SK-N-SH (cell line): Measurements from ENCODE around the gene CCR5AS.

Experiments
- CTCF ChIA-PET: fragments of 300-600, 350-600 bp; formaldehyde crosslinking; extraction: SDS; loops from one replicate; lab custom pipeline; 2021; lab: Yijun Ruan, JAX
- POLR2A ChIA-PET: fragments of 350-600 bp; sonication (Branson Sonifier 250); formaldehyde crosslinking; extraction: SDS; loops from one replicate; lab custom pipeline; 2020; ENCODE audit warnings: antibody characterized with exemption, inconsistent platforms; lab: Yijun Ruan, JAX
- DNase-seq: peaks from one replicate; pipeline ENCODE4 v3.0.0; 2012
- H2AFZ ChIP-seq: fragments of 200-600 bp; sonication (generic); 2 replicates; pipeline ENCODE4 v1.8.1; 2016; ENCODE audit warnings: antibody characterized with exemption, mild to moderate bottlenecking, low read depth
- H3F3A ChIP-seq: fragments of 200-600 bp; sonication (generic); replicated peaks from 2 replicates; pipeline ENCODE3; 2016; ENCODE audit warnings: antibody characterized with exemption, mild to moderate bottlenecking; ENCODE audit not compliant: insufficient read depth
- H3K27ac ChIP-seq, 2 experiments: fragments of 200-500 bp in 1 of 2; fragments of 200-600 bp in 1 of 2; sonication (Bioruptor generic) in 1 of 2; sonication (generic), shearing (Covaris generic) in 1 of 2; 2 replicates each; pipeline versions ENCODE4 v1.5.1 to v1.6.1; 2014 to 2016; ENCODE audit warnings: low read depth in 2 of 2, inconsistent platforms in 1 of 2, low read length in 1 of 2, mild to moderate bottlenecking in 1 of 2, mixed read lengths in 1 of 2
- H3K27me3 ChIP-seq: fragments of 200-600 bp; sonication (generic), shearing (Covaris generic); 2 replicates; pipeline ENCODE4 v1.6.1; 2016; ENCODE audit warnings: mixed run types; ENCODE audit not compliant: insufficient read depth
- H3K36me3 ChIP-seq, 2 experiments: fragments of 200-500 bp in 1 of 2; fragments of 200-600 bp in 1 of 2; sonication (Bioruptor generic) in 1 of 2; sonication (generic) in 1 of 2; replicated peaks in 1 of 2; 2 replicates each; pipeline versions ENCODE3 to v1.5.1; 2014 to 2016; ENCODE audit warnings: low read length in 1 of 2, mild to moderate bottlenecking in 1 of 2; ENCODE audit not compliant: insufficient read depth in 2 of 2, control insufficient read depth in 1 of 2
- H3K4me1 ChIP-seq, 2 experiments: fragments of 200-500 bp in 1 of 2; fragments of 200-600 bp in 1 of 2; sonication (Bioruptor generic) in 1 of 2; sonication (generic), shearing (Covaris generic) in 1 of 2; 2 replicates each; pipeline versions ENCODE4 v1.5.1 to v1.6.1; 2014 to 2016; ENCODE audit warnings: low read depth in 1 of 2, low read length in 1 of 2, mixed run types in 1 of 2; ENCODE audit not compliant: insufficient read depth in 2 of 2, control insufficient read depth in 1 of 2
- H3K4me2 ChIP-seq: fragments of 200-600 bp; sonication (generic), shearing (Covaris generic); 2 replicates; pipeline ENCODE4 v1.6.1; 2017; ENCODE audit warnings: mixed run types
- H3K4me3 ChIP-seq, 2 experiments: fragments of 200-500 bp in 1 of 2; fragments of 200-600 bp in 1 of 2; sonication (Bioruptor generic) in 1 of 2; sonication (generic), shearing (Covaris generic) in 1 of 2; 2 replicates each; pipeline versions ENCODE4 v1.5.1 to v1.8.1; 2014 to 2016; ENCODE audit warnings: low read depth in 2 of 2, inconsistent platforms in 1 of 2, low read length in 1 of 2, mild to moderate bottlenecking in 1 of 2, mixed read lengths in 1 of 2, moderate library complexity in 1 of 2
- H3K79me2 ChIP-seq: fragments of 200-600 bp; sonication (generic); 2 replicates; pipeline ENCODE4 v1.8.1; 2017; ENCODE audit warnings: mild to moderate bottlenecking; ENCODE audit not compliant: insufficient read depth
- H3K9ac ChIP-seq: fragments of 200-600 bp; sonication (generic); 2 replicates; pipeline ENCODE4 v1.6.1; 2017; ENCODE audit warnings: mixed run types
- H3K9me2 ChIP-seq: fragments of 200-600 bp; sonication (generic); 2 replicates; pipeline ENCODE4 v1.6.1; 2017; ENCODE audit warnings: mixed run types
- H3K9me3 ChIP-seq: fragments of 200-600 bp; sonication (generic); 2 replicates; pipeline ENCODE4 v1.6.1; 2017; ENCODE audit warnings: mixed run types, mild to moderate bottlenecking, moderate library complexity
- H4K20me1 ChIP-seq: fragments of 200-600 bp; sonication (generic); 2 replicates; pipeline ENCODE4 v1.6.1; 2017; ENCODE audit warnings: mild to moderate bottlenecking, mixed run types; ENCODE audit not compliant: insufficient read depth
- GATA2 ChIP-seq: sonication (generic); formaldehyde crosslinking; IDR thresholded peaks from 2 replicates; pipeline ENCODE4 v1.5.0; 2020; ENCODE audit warnings: mild to moderate bottlenecking, missing genetic modification reagents
- JUND ChIP-seq: IDR thresholded peaks from 2 replicates; pipeline ENCODE4 v1.4.0; 2012
- NFIC ChIP-seq: IDR thresholded peaks from 2 replicates; pipeline ENCODE4 v1.4.0; 2012; ENCODE audit warnings: borderline replicate concordance
- RAD21 ChIP-seq: IDR thresholded peaks from 2 replicates; pipeline ENCODE4 v1.6.1; 2012; ENCODE audit warnings: mild to moderate bottlenecking, low read length
- RCOR1 ChIP-seq: fragments of 150-350 bp; IDR thresholded peaks from 2 replicates; pipeline ENCODE4 v1.6.1; 2017; ENCODE audit warnings: antibody characterized with exemption, low read length
- SIN3A ChIP-seq: IDR thresholded peaks from 2 replicates; pipeline ENCODE4 v1.6.1; 2012; ENCODE audit warnings: low read depth, mild to moderate bottlenecking, low read length, moderate library complexity, borderline replicate concordance
- SMC3 ChIP-seq: IDR thresholded peaks from 2 replicates; pipeline ENCODE4 v1.6.1; 2012; ENCODE audit warnings: low read depth, low read length, improper control_type of control experiment
- TCF12 ChIP-seq: IDR thresholded peaks from 2 replicates; pipeline ENCODE4 v1.4.0; 2012
- USF2 ChIP-seq: fragments of 150-350 bp; IDR thresholded peaks from 2 replicates; pipeline ENCODE4 v1.6.1; 2017; ENCODE audit warnings: antibody characterized with exemption, low read length, low read depth, borderline replicate concordance
- WGBS: methylation state at CpG from one replicate; pipeline ENCODE4 v1.1.6; 2017; ENCODE audit warnings: low lambda C conversion rate; 5-methylcytosine and 5-hydroxymethylcytosine counted together

The CCR5AS gene

GRCh38 chr3:46368569-46368968 lies 38.3 kb downstream of the CCR5AS start:
- Histone ChIP-seq H3F3A (peaks cover 3% of the 10 kb centered on the region), H3K27ac (no peak overlapping the region), H3K9me3 (no peaks in the 10 kb centered on the region), H4K20me1 (no peaks in the 10 kb centered on the region), H3K4me2 (no peak overlapping the region), H3K4me1 (no peaks in the 10 kb centered on the region), H3K36me3 (no peaks in the 10 kb centered on the region), H3K4me3 (no peak overlapping the region), H3K9ac (no peak overlapping the region), H3K9me2 (no peaks in the 10 kb centered on the region), H2AFZ (no peak overlapping the region), H3K27me3 (peaks cover 28% of the 10 kb centered on the region), H3K79me2 (no peaks in the 10 kb centered on the region)
- CTCF ChIA-PET = interaction anchor here (0.7 to 2.9 kb wide), 3 partner anchors 8 to 19 kb away, joined by 3 to 14 read pairs (median 4); no protein-coding TSS in a partner anchor
- DNase-seq = peak; percentile 14
- 5% methylated on average over 7 of the region's 7 CpGs for WGBS
- no peak for TF ChIP-seq NFIC
- 0 out of 2 replicates have a peak, but pooled peaks have one; percentile 12 for TF ChIP-seq RAD21
- POLR2A ChIA-PET = no interaction called here

GRCh38 chr3:46367811-46368210 lies 39.1 kb downstream of the CCR5AS start:
- TF ChIP-seq RCOR1 (no peak), USF2 (no peak), GATA2 (CRISPR knock-in tag) (no peak), SIN3A (no peak), TCF12 (no peak)
- H3K4me2 ChIP-seq = no peak overlapping the region
- H3K79me2 ChIP-seq = no peaks in the 10 kb centered on the region
- peaks cover 3% of the 10 kb centered on the region for H3F3A ChIP-seq
- peaks cover 20% of the 10 kb centered on the region; the same call in 1 of the 2 replicates for H3K27me3 ChIP-seq
- no peak overlapping the region for H2AFZ ChIP-seq
- H3K9me3 ChIP-seq = no peaks in the 10 kb centered on the region
- H3K9me2 ChIP-seq = no peaks in the 10 kb centered on the region
- DNase-seq = no peak
- 0% methylated on average over 3 of the region's 5 CpGs for WGBS
- ChIA-PET CTCF (interaction anchor here (2.9 kb wide), 1 partner anchor 10 kb away, joined by 14 read pairs; no protein-coding TSS in a partner anchor), POLR2A (no interaction called here)
- H3K4me1 ChIP-seq = no peaks in the 10 kb centered on the region
- no peak overlapping the region for H3K27ac ChIP-seq
- H3K36me3 ChIP-seq = no peaks in the 10 kb centered on the region
- H4K20me1 ChIP-seq = no peaks in the 10 kb centered on the region
- no peak overlapping the region for H3K9ac ChIP-seq
- H3K4me3 ChIP-seq = no peak overlapping the region

GRCh38 chr3:46365737-46366524 lies 40.9 kb downstream of the CCR5AS start:
- no peaks in the 10 kb centered on the region for H3K36me3 ChIP-seq
- CTCF ChIA-PET = interaction anchor here (2.3 kb wide), 1 partner anchor 12 kb away, joined by 8 read pairs; no protein-coding TSS in a partner anchor
- WGBS = 3% methylated on average over 5 of the region's 5 CpGs
- H2AFZ ChIP-seq = no peak overlapping the region
- no peak overlapping the region for H3K4me3 ChIP-seq
- no peak overlapping the region for H3K9ac ChIP-seq
- no peaks in the 10 kb centered on the region for H3K9me3 ChIP-seq
- no peaks in the 10 kb centered on the region for H4K20me1 ChIP-seq
- H3K4me1 ChIP-seq = no peaks in the 10 kb centered on the region; a peak in 1 of 4 replicates
- H3K9me2 ChIP-seq = no peaks in the 10 kb centered on the region
- H3K4me2 ChIP-seq = no peak overlapping the region
- POLR2A ChIA-PET = no interaction called here
- no peaks in the 10 kb centered on the region for H3K79me2 ChIP-seq
- no peak overlapping the region for H3K27ac ChIP-seq
- H3F3A ChIP-seq = no peaks in the 10 kb centered on the region
- DNase-seq = no peak
- H3K27me3 ChIP-seq = peaks cover 17% of the 10 kb centered on the region; the same call in 1 of the 2 replicates
- no peak for TF ChIP-seq JUND
- no peak for TF ChIP-seq SMC3
